Measurements from ENCODE around the gene RAB10.

- TF ChIP-seq ZNF274 (IDR thresholded peaks at IDR 0.05; ENCODE audit: low read depth, low read length) (no peak), YY1 (IDR thresholded peaks at IDR 0.05; ENCODE audit: insufficient read depth, insufficient read length) (no peak), SUZ12 (IDR thresholded peaks at IDR 0.05; ENCODE audit: extremely low read depth, insufficient read depth, insufficient read length) (no peak)
These were observed 144.4 kb downstream of the RAB10 start for GRCh38 chr2:26178246-26178645.

All from NT2/D1 (cell line).